ENCODE data around the gene PDGFRB.
A peak's percentile ranks its signal among the peaks of the same experiment; 100 is the strongest.

Gene PDGFRB

GRCh38 chr5:150155258-150156026 lies at the start of gene PDGFRB:
TSS of gene PDGFRB (minus strand) at chr5:150155845. CDS start at chr5:150137047, 18,798 bp downstream.
- peak; percentile 3 for FAIRE-seq

- FAIRE-seq: no peak
Measured at GRCh38 chr5:150204590-150204960, 48.9 kb upstream of the PDGFRB start.

GRCh38 chr5:150203832-150204589 lies 48.4 kb upstream of the PDGFRB start:
- no peak for FAIRE-seq

GRCh38 chr5:150202501-150202900 lies 46.9 kb upstream of the PDGFRB start:
- no peak for FAIRE-seq

- no peak for FAIRE-seq
Measured at GRCh38 chr5:150197476-150197875, 41.8 kb upstream of the PDGFRB start.

GRCh38 chr5:150196986-150197385 lies 41.3 kb upstream of the PDGFRB start:
- no peak for FAIRE-seq

- FAIRE-seq: no peak
Measured at GRCh38 chr5:150196514-150196913, 40.9 kb upstream of the PDGFRB start.

- no peak for FAIRE-seq
Measured at GRCh38 chr5:150195736-150196485, 40.3 kb upstream of the PDGFRB start.

- no peak for FAIRE-seq
Measured at GRCh38 chr5:150192462-150192861, 36.8 kb upstream of the PDGFRB start.

GRCh38 chr5:150190987-150191386 lies 35.3 kb upstream of the PDGFRB start:
- no peak for FAIRE-seq

- no peak for FAIRE-seq
Measured at GRCh38 chr5:150190503-150190979, 34.9 kb upstream of the PDGFRB start.

GRCh38 chr5:150189728-150190502 lies 34.3 kb upstream of the PDGFRB start, which contains the start of gene SLC6A7:
TSS of gene SLC6A7 (plus strand) at chr5:150190062. CDS start at chr5:150190328, 266 bp downstream.
- FAIRE-seq: no peak

GRCh38 chr5:150189326-150189725 lies 33.7 kb upstream of the PDGFRB start:
- no peak for FAIRE-seq

- no peak for FAIRE-seq
Measured at GRCh38 chr5:150188146-150188842, 32.6 kb upstream of the PDGFRB start.

- no peak for FAIRE-seq
Measured at GRCh38 chr5:150186897-150187296, 31.3 kb upstream of the PDGFRB start.

- FAIRE-seq: no peak
Measured at GRCh38 chr5:150186137-150186536, 30.5 kb upstream of the PDGFRB start.

- no peak for FAIRE-seq
Measured at GRCh38 chr5:150184990-150185912, 29.6 kb upstream of the PDGFRB start.

GRCh38 chr5:150184006-150184405 lies 28.4 kb upstream of the PDGFRB start:
- FAIRE-seq: no peak

- no peak for FAIRE-seq
Measured at GRCh38 chr5:150183436-150183835, 27.8 kb upstream of the PDGFRB start.

GRCh38 chr5:150182774-150183173 lies 27.1 kb upstream of the PDGFRB start:
- no peak for FAIRE-seq
